HG03280 (cell line): Measurements from ENCODE around the gene TOMM22.
"Not testable (repeated sequence)": the region's sequence is repeated elsewhere in the genome, so short reads cannot be mapped to it uniquely, and the experiment has no call there.

ENCODE experiments used
- ATAC-seq: cut with Tn5 transposase; IDR thresholded peaks from one replicate; pipeline ENCODE4 v1.9.1; 2021; ENCODE audit warnings: mild to moderate bottlenecking, moderate library complexity; ENCODE audit not compliant: unreplicated experiment

Gene TOMM22

GRCh38 chr22:38681582-38682335 lies at the start of gene TOMM22:
TOMM22 (plus strand) TSS chr22:38681957; CDS start chr22:38681979, 22 bp downstream.
- peak; percentile 97 for ATAC-seq

GRCh38 chr22:38632528-38632927 lies 49.2 kb upstream of the TOMM22 start:
- no peak for ATAC-seq

GRCh38 chr22:38638216-38638615 lies 43.5 kb upstream of the TOMM22 start:
- ATAC-seq, result no peak

- no peak for ATAC-seq
Observed at GRCh38 chr22:38638728-38639127, 43.0 kb upstream of the TOMM22 start.

- ATAC-seq, result no peak
Observed at GRCh38 chr22:38641476-38642040, 40.2 kb upstream of the TOMM22 start.

- ATAC-seq, result not testable (repeated sequence)
Observed at GRCh38 chr22:38644245-38644644, 37.5 kb upstream of the TOMM22 start.

GRCh38 chr22:38645430-38645829 lies 36.3 kb upstream of the TOMM22 start:
- ATAC-seq, result no peak

- no peak for ATAC-seq
Observed at GRCh38 chr22:38649841-38650522, 31.8 kb upstream of the TOMM22 start.

- no peak for ATAC-seq
Observed at GRCh38 chr22:38652859-38653258, 28.9 kb upstream of the TOMM22 start.

GRCh38 chr22:38653741-38654140 lies 28.0 kb upstream of the TOMM22 start:
- ATAC-seq, result no peak

GRCh38 chr22:38655519-38656255 lies 26.1 kb upstream of the TOMM22 start:
- ATAC-seq, result no peak

GRCh38 chr22:38656256-38657044 lies 25.3 kb upstream of the TOMM22 start, which contains the start of the genes CBY1 and FAM227A:
CBY1 (plus strand) TSS chr22:38656638; CDS start chr22:38668055, 11,417 bp downstream.
FAM227A (minus strand) TSS chr22:38656392; CDS start chr22:38650168, 6,224 bp downstream.
- ATAC-seq, result peak; percentile 74

GRCh38 chr22:38657045-38657909 lies 24.5 kb upstream of the TOMM22 start:
- no peak for ATAC-seq

GRCh38 chr22:38674888-38675287 lies 6.9 kb upstream of the TOMM22 start:
- no peak for ATAC-seq

GRCh38 chr22:38675833-38676232 lies 5.9 kb upstream of the TOMM22 start:
- no peak for ATAC-seq

- ATAC-seq, result no peak
Observed at GRCh38 chr22:38684895-38685294, 3.1 kb downstream of the TOMM22 start.

GRCh38 chr22:38685761-38686160 lies 4.0 kb downstream of the TOMM22 start:
- no peak for ATAC-seq

GRCh38 chr22:38689651-38690050 lies 7.9 kb downstream of the TOMM22 start:
- ATAC-seq, result no peak

- no peak for ATAC-seq
Observed at GRCh38 chr22:38694049-38694448, 12.3 kb downstream of the TOMM22 start.
